WTC11 (cell line): ENCODE measurements around the gene AK2. TPM values are rescaled to one million over a fixed set of nuclear protein-coding genes. Genes with fewer than 3 reads are reported as not detected.

Experiments
- ATAC-seq: fragments of 200-7000 bp; cut with Tn5 transposase; 2 replicates; pipeline ENCODE4 v1.10.0; 2021; ENCODE audit warnings: mild to moderate bottlenecking, moderate library complexity
- CTCF ChIA-PET: fragments of 300-600 bp; sonication (Branson Sonifier 250); formaldehyde crosslinking; loops from one replicate; lab custom pipeline; 2021; ENCODE audit warnings: antibody characterized with exemption; lab: Charles Lee
- POLR2A ChIA-PET: fragments of 350-600 bp; sonication (Branson Sonifier 250); formaldehyde crosslinking; loops from one replicate; lab custom pipeline; 2021; ENCODE audit warnings: antibody characterized with exemption; lab: Charles Lee
- DNase-seq: peaks from one replicate; pipeline ENCODE4 v3.0.0; 2021; ENCODE audit warnings: low spot score
- H3K27ac Mint-ChIP-seq: 2 replicates; pipeline ENCODE4 v1.8.0; 2021; ENCODE audit warnings: mixed read lengths
- H3K27me3 Mint-ChIP-seq: 2 replicates; pipeline ENCODE4 v1.8.0; 2021; ENCODE audit warnings: low read depth, mild to moderate bottlenecking, moderate library complexity, mixed read lengths
- H3K36me3 Mint-ChIP-seq: 2 replicates; pipeline ENCODE4 v1.8.0; 2021; ENCODE audit warnings: mixed read lengths
- H3K4me1 Mint-ChIP-seq: 2 replicates; pipeline ENCODE4 v1.8.0; 2022; ENCODE audit warnings: mixed read lengths
- H3K4me3 Mint-ChIP-seq: 2 replicates; pipeline ENCODE4 v1.8.0; 2021; ENCODE audit warnings: mild to moderate bottlenecking, moderate library complexity, mixed read lengths
- H3K9me3 Mint-ChIP-seq: 2 replicates; pipeline ENCODE4 v1.8.0; 2021; ENCODE audit warnings: mixed read lengths
- ATF3 ChIP-seq: sonication (generic); formaldehyde crosslinking; conservative IDR thresholded peaks from 2 replicates; pipeline ENCODE4 v1.8.1; 2022; ENCODE audit warnings: mild to moderate bottlenecking, missing genetic modification reagents
- E2F5 ChIP-seq: sonication (generic); formaldehyde crosslinking; IDR thresholded peaks from 2 replicates; pipeline ENCODE4 v1.8.1; 2022; ENCODE audit warnings: mild to moderate bottlenecking, moderate library complexity, missing genetic modification reagents
- ETV6 ChIP-seq: sonication (generic); formaldehyde crosslinking; IDR thresholded peaks from 2 replicates; pipeline ENCODE4 v1.8.1; 2022; ENCODE audit warnings: mild to moderate bottlenecking, missing genetic modification reagents
- FOXJ3 ChIP-seq: sonication (generic); formaldehyde crosslinking; IDR thresholded peaks from 2 replicates; pipeline ENCODE4 v1.9.0; 2021; ENCODE audit warnings: missing genetic modification reagents, mild to moderate bottlenecking, borderline replicate concordance
- FOXP1 ChIP-seq: sonication (generic); formaldehyde crosslinking; IDR thresholded peaks from 2 replicates; pipeline ENCODE4 v1.8.0; 2022; ENCODE audit warnings: missing genetic modification reagents, mild to moderate bottlenecking, moderate library complexity, borderline replicate concordance
- GTF2I ChIP-seq: fragments of 250-450 bp; sonication (Bioruptor Pico); conservative IDR thresholded peaks from 2 replicates; pipeline ENCODE4 v1.4.0; 2021; ENCODE audit warnings: mild to moderate bottlenecking
- NR2C2 ChIP-seq: sonication (generic); formaldehyde crosslinking; IDR thresholded peaks from 2 replicates; pipeline ENCODE4 v1.8.0; 2022; ENCODE audit warnings: mild to moderate bottlenecking, missing genetic modification reagents
- NR3C1 ChIP-seq: sonication (generic); formaldehyde crosslinking; conservative IDR thresholded peaks from 2 replicates; pipeline ENCODE4 v1.8.1; 2023; ENCODE audit warnings: low read depth, mild to moderate bottlenecking, missing genetic modification reagents
- PRRX2 ChIP-seq: fragments of 250-450 bp; sonication (Bioruptor Pico); IDR thresholded peaks from 2 replicates; pipeline ENCODE4 v1.8.0; 2021; ENCODE audit warnings: mild to moderate bottlenecking
- RORB ChIP-seq: fragments of 250-450 bp; sonication (Bioruptor Pico); IDR thresholded peaks from 2 replicates; pipeline ENCODE4 v1.9.0; 2021; ENCODE audit warnings: mild to moderate bottlenecking
- SP1 ChIP-seq: sonication (generic); formaldehyde crosslinking; conservative IDR thresholded peaks from 2 replicates; pipeline ENCODE4 v1.8.1; 2022; ENCODE audit warnings: missing genetic modification reagents
- ZMAT4 ChIP-seq: fragments of 250-450 bp; sonication (Bioruptor Pico); IDR thresholded peaks from 2 replicates; pipeline ENCODE4 v1.9.0; 2021; ENCODE audit warnings: mild to moderate bottlenecking
- ZNF219 ChIP-seq: sonication (generic); formaldehyde crosslinking; IDR thresholded peaks from 2 replicates; pipeline ENCODE4 v1.8.0; 2023; ENCODE audit warnings: missing genetic modification reagents, mild to moderate bottlenecking, borderline replicate concordance
- ZNF263 ChIP-seq: sonication (generic); formaldehyde crosslinking; IDR thresholded peaks from 2 replicates; pipeline ENCODE4 v1.8.1; 2022; ENCODE audit warnings: low read depth, mild to moderate bottlenecking, moderate library complexity, missing genetic modification reagents
- ZNF317 ChIP-seq: sonication (generic); formaldehyde crosslinking; IDR thresholded peaks from 2 replicates; pipeline ENCODE4 v1.8.1; 2023; ENCODE audit warnings: low read depth, mild to moderate bottlenecking, moderate library complexity, missing genetic modification reagents, borderline replicate concordance
- total RNA-seq: library from RNA; stranded (reverse); gene quantifications from 3 replicates; pipeline ENCODE4 v1.2.3, GENCODE V29; 2021
- TF ChIP-seq, protein P1 (sequence below): sonication (generic); formaldehyde crosslinking; IDR thresholded peaks from 2 replicates; pipeline ENCODE4 v1.8.1; 2023; ENCODE audit warnings: mild to moderate bottlenecking, missing genetic modification reagents, moderate library complexity
- TF ChIP-seq, protein P2 (sequence below): sonication (generic); formaldehyde crosslinking; IDR thresholded peaks from 2 replicates; pipeline ENCODE4 v1.8.1; 2022; ENCODE audit warnings: missing genetic modification reagents, borderline replicate concordance
- TF ChIP-seq, protein P3 (sequence below): fragments of 250-450 bp; sonication (Bioruptor Pico); IDR thresholded peaks from 2 replicates; pipeline ENCODE4 v1.9.0; 2021; ENCODE audit warnings: mild to moderate bottlenecking, borderline replicate concordance
- TF ChIP-seq, protein P4 (sequence below): sonication (generic); formaldehyde crosslinking; IDR thresholded peaks from 2 replicates; pipeline ENCODE4 v1.8.0; 2022; ENCODE audit warnings: mild to moderate bottlenecking, missing genetic modification reagents
- TF ChIP-seq, protein P5 (sequence below): sonication (generic); formaldehyde crosslinking; IDR thresholded peaks from 2 replicates; pipeline ENCODE4 v1.8.1; 2022; ENCODE audit warnings: low read depth, missing genetic modification reagents, borderline replicate concordance

AK2 gene
- total RNA-seq, 1 experiment from 2014 or later: 124 TPM

DNA sequence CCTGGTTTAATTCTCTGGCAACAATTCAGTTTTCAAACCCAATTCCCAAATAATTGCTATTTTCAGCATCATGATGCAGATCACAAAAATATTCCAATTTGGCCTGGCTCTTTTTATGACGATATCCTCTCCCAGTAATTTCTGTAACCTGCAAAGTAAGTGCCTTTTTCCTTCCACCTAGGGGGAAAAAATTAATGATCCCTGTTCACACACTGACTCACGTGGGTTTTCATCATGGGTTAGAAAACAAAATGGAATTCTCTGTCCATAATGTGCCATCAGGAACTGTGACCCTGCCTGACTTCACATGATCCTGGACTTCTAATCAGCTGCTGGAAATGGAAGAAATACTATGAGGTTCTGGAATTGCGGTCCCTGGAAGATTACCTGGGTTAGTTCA, 24.5 kb downstream of the AK2 start:
- Mint-ChIP-seq H3K36me3 (peaks cover 60% of the 10 kb centered on the region), H3K4me1 (peaks cover 10% of the 10 kb centered on the region), H3K4me3 (no peak overlapping the region), H3K27me3 (no peaks in the 10 kb centered on the region), H3K27ac (no peak overlapping the region), H3K9me3 (no peaks in the 10 kb centered on the region)
- CTCF ChIA-PET: no interaction called here
- ATAC-seq: no peak
- TF ChIP-seq, protein P1, sequence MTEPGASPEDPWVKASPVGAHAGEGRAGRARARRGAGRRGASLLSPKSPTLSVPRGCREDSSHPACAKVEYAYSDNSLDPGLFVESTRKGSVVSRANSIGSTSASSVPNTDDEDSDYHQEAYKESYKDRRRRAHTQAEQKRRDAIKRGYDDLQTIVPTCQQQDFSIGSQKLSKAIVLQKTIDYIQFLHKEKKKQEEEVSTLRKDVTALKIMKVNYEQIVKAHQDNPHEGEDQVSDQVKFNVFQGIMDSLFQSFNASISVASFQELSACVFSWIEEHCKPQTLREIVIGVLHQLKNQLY (CRISPR knock-in tag): no peak
- TF ChIP-seq ATF3 (CRISPR knock-in tag) (no peak), ZNF219 (CRISPR knock-in tag) (no peak), NR3C1 (CRISPR knock-in tag) (no peak), SP1 (no peak), FOXJ3 (CRISPR knock-in tag) (no peak), RORB (no peak), E2F5 (CRISPR knock-in tag) (no peak), ZNF317 (CRISPR knock-in tag) (no peak)
- TF ChIP-seq, protein P2, sequence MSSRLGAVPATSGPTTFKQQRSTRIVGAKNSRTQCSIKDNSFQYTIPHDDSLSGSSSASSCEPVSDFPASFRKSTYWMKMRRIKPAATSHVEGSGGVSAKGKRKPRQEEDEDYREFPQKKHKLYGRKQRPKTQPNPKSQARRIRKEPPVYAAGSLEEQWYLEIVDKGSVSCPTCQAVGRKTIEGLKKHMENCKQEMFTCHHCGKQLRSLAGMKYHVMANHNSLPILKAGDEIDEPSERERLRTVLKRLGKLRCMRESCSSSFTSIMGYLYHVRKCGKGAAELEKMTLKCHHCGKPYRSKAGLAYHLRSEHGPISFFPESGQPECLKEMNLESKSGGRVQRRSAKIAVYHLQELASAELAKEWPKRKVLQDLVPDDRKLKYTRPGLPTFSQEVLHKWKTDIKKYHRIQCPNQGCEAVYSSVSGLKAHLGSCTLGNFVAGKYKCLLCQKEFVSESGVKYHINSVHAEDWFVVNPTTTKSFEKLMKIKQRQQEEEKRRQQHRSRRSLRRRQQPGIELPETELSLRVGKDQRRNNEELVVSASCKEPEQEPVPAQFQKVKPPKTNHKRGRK (CRISPR knock-in tag): no peak
- DNase-seq: no peak
- POLR2A ChIA-PET: no interaction called here

DNA sequence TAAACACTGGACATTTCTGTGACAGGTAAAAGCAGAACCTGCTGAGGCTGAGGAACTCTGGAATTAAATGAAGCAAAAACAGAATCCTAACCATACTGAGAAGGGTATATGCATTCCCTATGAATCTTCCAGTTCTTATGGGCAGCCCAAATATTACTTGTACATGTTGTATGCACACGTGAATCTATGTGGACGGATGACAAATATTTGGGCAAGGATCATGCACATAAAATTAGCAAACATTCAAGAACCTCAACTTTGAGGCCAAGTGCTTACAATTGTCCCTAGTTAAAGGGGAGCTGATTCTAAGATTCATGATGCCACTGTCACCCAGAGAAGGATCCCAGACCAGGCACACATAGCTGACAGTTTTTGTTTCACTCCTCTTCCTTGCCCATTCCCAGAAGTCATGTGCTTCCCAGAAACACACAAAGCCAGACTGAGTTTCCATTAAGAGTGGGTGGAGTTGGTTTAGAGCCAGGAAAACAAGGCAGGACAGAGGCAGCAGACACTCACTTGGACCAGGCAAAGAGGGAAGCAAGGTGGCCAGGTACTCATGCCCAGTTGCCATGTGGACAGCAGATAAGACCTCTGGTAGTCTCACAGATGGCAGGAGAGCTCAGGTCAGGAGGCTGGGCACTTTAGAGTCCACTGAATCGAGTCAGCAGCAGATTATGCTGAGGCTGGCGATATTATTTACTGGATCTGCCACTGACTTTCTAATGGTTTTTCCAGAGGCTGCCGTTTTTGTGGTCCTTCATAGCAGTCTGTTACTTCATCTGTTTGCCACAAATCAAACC, 25.6 kb downstream of the AK2 start:
- peaks cover 59% of the 10 kb centered on the region for H3K36me3 Mint-ChIP-seq
- no peak for TF ChIP-seq NR2C2 (CRISPR knock-in tag)
- TF ChIP-seq, protein P3, sequence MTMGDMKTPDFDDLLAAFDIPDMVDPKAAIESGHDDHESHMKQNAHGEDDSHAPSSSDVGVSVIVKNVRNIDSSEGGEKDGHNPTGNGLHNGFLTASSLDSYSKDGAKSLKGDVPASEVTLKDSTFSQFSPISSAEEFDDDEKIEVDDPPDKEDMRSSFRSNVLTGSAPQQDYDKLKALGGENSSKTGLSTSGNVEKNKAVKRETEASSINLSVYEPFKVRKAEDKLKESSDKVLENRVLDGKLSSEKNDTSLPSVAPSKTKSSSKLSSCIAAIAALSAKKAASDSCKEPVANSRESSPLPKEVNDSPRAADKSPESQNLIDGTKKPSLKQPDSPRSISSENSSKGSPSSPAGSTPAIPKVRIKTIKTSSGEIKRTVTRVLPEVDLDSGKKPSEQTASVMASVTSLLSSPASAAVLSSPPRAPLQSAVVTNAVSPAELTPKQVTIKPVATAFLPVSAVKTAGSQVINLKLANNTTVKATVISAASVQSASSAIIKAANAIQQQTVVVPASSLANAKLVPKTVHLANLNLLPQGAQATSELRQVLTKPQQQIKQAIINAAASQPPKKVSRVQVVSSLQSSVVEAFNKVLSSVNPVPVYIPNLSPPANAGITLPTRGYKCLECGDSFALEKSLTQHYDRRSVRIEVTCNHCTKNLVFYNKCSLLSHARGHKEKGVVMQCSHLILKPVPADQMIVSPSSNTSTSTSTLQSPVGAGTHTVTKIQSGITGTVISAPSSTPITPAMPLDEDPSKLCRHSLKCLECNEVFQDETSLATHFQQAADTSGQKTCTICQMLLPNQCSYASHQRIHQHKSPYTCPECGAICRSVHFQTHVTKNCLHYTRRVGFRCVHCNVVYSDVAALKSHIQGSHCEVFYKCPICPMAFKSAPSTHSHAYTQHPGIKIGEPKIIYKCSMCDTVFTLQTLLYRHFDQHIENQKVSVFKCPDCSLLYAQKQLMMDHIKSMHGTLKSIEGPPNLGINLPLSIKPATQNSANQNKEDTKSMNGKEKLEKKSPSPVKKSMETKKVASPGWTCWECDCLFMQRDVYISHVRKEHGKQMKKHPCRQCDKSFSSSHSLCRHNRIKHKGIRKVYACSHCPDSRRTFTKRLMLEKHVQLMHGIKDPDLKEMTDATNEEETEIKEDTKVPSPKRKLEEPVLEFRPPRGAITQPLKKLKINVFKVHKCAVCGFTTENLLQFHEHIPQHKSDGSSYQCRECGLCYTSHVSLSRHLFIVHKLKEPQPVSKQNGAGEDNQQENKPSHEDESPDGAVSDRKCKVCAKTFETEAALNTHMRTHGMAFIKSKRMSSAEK (CRISPR knock-in tag): no peak
- no peak for TF ChIP-seq ZNF263 (CRISPR knock-in tag)
- no peak for TF ChIP-seq GTF2I (CRISPR knock-in tag)
- TF ChIP-seq FOXP1 (CRISPR knock-in tag): no peak
- TF ChIP-seq PRRX2 (CRISPR knock-in tag): no peak
- TF ChIP-seq, protein P4, sequence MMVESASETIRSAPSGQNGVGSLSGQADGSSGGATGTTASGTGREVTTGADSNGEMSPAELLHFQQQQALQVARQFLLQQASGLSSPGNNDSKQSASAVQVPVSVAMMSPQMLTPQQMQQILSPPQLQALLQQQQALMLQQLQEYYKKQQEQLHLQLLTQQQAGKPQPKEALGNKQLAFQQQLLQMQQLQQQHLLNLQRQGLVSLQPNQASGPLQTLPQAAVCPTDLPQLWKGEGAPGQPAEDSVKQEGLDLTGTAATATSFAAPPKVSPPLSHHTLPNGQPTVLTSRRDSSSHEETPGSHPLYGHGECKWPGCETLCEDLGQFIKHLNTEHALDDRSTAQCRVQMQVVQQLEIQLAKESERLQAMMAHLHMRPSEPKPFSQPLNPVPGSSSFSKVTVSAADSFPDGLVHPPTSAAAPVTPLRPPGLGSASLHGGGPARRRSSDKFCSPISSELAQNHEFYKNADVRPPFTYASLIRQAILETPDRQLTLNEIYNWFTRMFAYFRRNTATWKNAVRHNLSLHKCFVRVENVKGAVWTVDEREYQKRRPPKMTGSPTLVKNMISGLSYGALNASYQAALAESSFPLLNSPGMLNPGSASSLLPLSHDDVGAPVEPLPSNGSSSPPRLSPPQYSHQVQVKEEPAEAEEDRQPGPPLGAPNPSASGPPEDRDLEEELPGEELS: no peak
- no peak for TF ChIP-seq E2F5 (CRISPR knock-in tag)
- no peak for TF ChIP-seq ATF3 (CRISPR knock-in tag)
- no peak for TF ChIP-seq ETV6
- TF ChIP-seq, protein P5, sequence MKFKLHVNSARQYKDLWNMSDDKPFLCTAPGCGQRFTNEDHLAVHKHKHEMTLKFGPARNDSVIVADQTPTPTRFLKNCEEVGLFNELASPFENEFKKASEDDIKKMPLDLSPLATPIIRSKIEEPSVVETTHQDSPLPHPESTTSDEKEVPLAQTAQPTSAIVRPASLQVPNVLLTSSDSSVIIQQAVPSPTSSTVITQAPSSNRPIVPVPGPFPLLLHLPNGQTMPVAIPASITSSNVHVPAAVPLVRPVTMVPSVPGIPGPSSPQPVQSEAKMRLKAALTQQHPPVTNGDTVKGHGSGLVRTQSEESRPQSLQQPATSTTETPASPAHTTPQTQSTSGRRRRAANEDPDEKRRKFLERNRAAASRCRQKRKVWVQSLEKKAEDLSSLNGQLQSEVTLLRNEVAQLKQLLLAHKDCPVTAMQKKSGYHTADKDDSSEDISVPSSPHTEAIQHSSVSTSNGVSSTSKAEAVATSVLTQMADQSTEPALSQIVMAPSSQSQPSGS: no peak
- no peak for TF ChIP-seq ZMAT4 (CRISPR knock-in tag)

More for the DNA sequence above, 25.6 kb downstream of the AK2 start:
- H3K4me3 Mint-ChIP-seq: no peak overlapping the region
- no peaks in the 10 kb centered on the region for H3K27me3 Mint-ChIP-seq
- no peak for ATAC-seq
- no peak for DNase-seq
- ChIA-PET CTCF (no interaction called here), POLR2A (no interaction called here)
- H3K27ac Mint-ChIP-seq: no peak overlapping the region
- peaks cover 18% of the 10 kb centered on the region for H3K4me1 Mint-ChIP-seq
- H3K9me3 Mint-ChIP-seq: no peaks in the 10 kb centered on the region
